ENCODE results near the gene FRG2B.
"Not testable (repeated sequence)": the region's sequence is repeated elsewhere in the genome, so short reads cannot be mapped to it uniquely, and the experiment has no call there.

FRG2B gene

DNA sequence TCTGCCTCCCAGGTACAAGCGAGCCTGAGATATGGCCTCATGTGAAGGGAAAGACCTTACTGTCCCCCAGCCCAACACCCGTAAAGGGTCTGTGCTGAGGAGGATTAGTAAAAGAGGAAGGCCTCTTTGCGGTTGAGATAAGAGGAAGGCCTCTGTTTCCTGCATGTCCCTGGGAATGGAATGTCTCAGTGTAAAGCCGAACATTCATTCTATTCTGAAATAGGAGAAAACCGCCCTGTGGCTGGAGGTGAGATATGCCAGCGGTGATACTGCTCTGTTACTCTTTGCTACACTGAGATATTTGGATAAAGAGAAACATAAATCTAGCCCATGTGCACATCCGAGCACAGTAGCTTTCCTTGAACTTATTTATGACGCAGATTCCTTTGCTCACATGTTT, 26.7 kb downstream of the FRG2B start:
- DNase-seq (ENCODE audit: low read depth), result not testable (repeated sequence)

DNA sequence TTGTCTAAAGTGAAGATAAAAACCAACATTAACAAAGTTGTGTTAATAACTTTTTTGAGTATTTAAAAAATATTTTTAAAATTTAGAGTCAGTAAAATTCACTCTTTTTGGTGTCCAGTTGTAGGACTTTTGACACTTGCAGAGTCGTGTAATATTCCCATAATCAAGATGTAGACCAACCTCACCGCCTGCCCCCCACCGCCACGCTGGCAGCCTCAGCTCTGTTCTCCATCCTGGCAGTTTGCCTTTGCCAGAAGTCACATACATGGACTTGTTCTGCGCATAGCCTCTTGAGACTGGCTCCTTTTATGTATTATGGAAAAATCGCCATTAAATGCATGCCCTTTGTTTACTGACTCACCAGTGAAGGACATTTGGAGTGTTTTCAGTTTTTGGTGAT, 33.9 kb downstream of the FRG2B start:
- DNase-seq (ENCODE audit: low read depth), result no peak

DNA sequence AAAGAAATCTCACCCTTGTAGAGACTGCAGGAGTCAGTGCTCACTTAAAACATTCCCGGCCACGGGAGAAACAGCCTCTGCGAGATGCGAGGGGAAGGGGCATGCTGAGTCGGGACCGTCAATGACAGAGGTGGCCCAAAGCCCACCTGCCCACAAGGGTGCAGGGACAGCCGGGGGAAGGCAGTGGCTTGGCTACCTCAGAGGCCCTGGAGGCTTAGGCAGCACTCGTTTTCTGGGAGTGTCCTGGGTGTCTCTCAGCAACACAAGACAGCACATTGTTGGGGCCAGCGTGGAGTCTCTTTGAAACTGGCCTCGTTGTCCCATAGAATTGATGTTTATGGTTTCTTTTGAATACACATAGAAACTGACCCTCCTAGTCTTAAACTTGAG, 35.6 kb downstream of the FRG2B start:
- DNase-seq (ENCODE audit: low read depth), result no peak

DNA sequence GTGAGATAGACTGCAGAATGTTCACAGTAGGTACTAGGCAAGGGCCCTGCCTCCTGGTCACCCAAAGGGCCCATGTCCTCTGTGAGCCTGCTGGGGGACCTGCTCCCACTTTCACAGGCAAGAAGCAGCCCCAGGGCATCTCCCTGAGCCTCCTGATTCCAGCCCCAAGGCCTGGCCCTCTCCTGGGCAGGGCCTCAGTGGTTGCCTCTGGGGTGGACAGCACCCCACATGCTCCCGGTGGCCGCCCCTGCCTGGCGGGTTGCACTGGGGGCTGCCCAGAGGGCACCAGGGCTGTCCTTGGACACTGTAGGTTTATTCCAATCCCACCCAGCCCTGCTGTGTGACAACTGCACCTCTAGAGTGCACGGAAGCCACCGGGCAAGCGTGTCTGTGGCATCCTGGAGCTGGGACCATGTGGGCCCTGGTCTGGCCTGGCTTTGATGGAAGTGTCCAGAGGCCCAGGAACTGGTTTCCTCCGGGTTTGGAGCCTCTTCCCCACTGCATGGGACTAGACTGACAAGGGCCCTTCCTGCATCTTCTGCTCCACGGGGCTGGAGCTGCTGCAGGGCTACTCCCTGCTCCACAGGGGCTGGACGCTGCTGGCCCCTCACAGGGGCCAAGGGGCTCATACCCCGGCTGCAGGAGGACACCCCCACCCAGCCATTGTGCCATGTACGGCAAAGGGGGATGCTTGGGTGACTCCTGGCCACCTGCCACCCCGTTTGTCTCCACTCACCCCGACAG, 36.2 kb downstream of the FRG2B start:
- DNase-seq (ENCODE audit: low read depth), result no peak

DNA sequence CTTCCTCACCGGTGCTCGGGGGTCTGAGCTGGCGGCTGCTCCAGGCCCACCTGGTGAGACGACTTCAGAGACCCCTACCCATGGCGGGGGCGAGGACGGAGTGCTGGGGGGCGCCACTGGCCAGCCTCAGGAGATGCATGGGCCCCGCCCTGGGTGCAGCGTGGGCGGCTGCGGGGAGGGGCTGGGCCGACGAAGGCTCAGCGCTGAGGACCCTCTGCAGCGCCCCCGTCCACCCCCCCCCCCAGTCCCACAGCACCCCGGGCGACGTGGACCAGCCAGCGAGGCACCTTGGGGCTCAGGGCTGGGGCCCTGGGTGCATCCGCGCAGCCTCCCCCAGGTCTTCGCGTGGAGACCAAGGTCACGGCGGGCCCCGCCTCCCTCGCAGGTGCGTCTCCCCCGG, 49.6 kb downstream of the FRG2B start:
- DNase-seq (ENCODE audit: low read depth), result not testable (repeated sequence)

Measured in activated T-cell treated with anti-CD3 and anti-CD28 coated beads for 24 hours (primary cell).